Renal pelvis (tissue), 4 donors: Measurements from ENCODE around the gene HARS1. TPM values are rescaled to one million over a fixed set of nuclear protein-coding genes. Genes with fewer than 3 reads are reported as not detected.
"Not testable (repeated sequence)": the region's sequence is repeated elsewhere in the genome, so short reads cannot be mapped to it uniquely, and the experiment has no call there.

Experiments
- DNase-seq: peaks from one replicate; pipeline ENCODE4 v3.0.0-alpha.2; 2013
- polyA plus RNA-seq, 3 donors: library from polyadenylated mRNA; unstranded; fragments of 120-200 nt; gene quantifications; one replicate each; pipeline ENCODE4 v1.2.1, GENCODE V29; 2013; ENCODE audit not compliant: insufficient read length in 3 of 3

HARS1 gene
- polyA plus RNA-seq, 3 donors, result 67.5 to 81.8 (median 75.1) TPM

DNA sequence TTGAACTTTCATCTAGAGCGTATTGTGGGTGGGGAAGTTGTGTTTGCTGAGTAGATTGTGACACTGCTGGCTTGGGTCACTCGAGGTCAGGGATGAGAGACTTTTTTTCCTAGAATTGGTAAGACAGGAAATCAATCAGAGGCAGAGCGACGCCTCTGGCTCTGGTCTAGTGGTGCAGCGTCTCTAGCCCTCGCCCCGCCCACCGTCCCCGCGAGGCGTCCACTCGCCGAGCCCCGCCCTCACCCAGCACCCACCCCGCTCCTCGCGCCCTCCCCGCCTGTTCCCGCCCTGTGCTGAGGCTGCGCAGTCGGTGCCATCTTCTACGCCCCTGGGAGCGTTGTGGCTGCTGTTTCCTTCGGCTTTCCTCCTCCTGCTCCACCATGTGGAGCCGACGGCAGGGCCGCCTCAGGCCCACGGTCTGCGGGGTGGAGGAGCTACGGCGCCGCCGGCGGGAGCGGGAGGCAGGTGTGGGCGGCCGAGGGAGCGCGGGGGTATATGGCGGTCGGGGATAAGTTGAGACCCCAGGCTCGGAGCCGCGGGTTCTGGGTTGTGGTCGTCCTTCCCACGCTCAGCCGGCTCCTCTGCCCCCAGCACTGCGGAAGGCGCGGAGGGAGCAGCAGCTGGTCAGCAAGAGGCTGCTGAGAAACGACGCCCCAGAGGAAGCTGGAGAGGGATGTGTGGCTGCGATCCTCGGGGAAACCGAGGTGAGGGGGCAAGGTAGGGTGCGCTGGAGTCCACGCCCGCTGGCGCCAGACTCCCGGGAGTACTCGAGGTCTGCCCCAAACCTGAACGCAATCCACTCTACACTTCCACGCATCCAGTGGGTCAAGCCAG is 51.8 kb downstream of the HARS1 start, which contains the start of gene TMCO6:
TMCO6 (plus strand) TSS at position 304 of the 834 bp plus-strand sequence; CDS start at position 381, 77 bp downstream.
- peak; percentile 93 for DNase-seq

DNA sequence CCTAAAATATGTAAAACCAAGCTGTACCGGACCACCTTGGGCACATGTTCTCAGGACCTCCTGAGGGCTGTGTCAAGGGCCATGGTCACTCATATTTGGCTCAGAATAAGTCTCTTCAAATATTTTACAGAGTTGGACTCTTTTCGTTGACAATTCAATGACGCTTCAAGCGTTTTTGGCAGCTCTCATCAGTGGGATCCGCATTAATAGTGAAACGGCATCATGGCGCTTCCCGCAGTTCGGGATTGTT is 52.3 kb downstream of the HARS1 start:
- not testable (repeated sequence) for DNase-seq

DNA sequence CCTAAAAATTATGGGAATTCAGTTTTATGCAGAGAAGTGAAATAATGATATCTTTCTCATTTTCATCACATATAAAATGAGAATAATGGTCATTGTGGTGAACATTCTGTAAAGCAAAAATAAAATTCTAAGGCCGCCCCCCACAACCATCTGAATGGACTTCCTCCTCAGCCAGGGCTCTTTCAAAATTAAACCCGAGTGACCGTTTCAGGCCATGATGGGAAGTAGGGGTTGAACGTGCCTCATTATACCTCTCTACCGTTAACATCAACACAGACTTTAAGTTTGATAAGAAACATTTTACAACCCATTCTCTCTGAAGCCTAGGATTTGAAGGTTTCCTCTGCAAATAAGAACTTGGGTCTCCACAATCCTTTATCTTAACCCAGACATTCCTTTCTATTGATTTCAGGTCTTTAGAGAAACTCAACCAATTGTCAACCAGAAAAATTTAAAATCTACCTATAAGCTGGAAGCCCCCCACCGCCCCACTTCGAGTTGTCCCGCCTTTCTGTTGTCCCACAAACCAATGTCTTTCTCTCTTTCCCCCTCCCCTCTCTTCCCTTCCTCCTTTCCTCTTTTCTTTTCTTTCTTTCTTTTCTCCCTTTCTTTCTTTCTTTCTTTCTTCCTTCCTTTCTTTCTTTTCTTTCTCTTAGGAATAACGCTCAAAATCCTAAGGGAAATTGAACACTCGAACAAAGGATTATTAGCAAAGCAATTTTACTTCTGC is 53.6 kb downstream of the HARS1 start:
- no peak for DNase-seq

DNA sequence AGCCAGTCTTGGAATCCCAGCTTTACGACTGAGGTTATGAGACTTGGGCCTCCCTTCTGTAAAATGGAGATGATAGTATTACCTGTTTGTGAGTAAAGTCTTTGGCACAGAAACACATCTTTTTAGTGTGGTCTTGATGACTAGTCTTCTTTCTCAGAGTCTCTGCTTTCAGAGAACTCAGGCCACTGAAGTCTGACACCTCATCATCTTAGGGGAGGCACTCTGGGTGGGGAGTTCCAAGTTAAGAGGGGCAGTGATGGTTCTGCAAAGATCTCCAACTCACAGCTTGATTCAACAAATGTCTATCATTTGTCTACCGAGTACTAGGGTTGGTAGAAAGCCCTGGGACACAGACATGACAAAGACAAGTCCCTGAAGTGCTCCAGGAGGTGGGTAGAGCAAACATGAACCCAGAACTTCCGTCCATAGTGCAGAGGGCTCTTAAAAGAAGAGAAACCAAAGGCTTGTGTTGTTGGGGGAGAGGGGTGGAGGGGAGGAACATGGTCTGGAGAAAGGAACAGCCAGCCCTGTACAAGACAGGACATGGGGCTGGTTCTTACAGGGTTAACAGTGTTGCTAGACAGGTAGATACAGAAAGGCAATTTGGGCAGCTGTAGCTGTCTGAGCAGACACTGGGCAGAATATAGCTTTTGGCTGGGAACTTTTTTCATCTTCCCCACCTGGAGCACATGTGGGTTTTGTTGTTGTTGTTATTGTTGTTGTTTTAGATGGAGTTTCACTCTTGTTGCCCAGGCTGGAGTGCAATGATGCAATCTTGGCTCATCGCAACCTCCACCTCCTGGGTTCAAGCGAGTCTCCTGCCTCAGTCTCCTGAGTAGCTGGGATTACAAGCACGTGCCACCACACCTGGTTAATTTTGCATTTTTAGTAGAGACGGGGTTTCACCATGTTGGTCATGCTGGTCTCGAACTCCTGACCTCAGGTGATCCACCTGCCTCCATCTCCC is 55.6 kb downstream of the HARS1 start:
- no peak for DNase-seq

DNA sequence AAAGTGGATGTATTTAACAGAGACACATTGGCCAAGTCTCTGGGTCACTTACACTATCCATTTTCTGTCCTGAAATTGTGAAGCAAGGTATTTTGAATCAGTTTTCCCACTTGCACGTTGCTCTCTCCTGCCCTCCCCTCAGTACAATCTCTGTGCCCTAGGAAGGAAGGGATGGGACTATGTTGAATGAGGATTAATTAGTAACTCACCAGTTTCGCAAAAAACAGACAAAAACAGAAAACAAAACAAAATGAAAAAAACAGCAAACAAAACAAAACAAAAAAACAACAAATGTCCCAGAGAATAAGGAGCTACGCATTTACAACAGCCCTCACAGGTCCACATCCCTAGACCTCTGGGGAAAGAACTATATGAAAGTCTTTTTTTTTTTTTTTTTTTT is 57.1 kb downstream of the HARS1 start:
- DNase-seq, result no peak

DNA sequence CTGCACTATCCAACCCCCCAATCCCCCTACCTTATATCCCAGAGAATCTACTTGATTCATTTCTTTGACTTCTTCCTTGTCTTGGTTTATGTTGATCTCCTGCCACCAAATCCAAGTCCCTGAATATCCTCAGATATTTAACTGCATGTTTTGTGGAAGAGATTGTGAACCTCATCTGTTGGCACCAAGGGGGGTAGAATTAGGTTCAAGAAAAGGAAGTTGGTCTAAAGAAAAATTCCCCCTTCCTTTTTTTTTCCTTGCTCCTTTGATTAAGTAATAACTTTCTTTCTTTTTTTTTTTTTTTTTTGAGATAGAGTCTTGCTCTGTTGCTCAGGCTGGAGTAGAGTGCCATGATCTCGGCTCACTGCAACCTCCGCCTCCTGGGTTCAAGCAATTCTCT is 57.7 kb downstream of the HARS1 start:
- DNase-seq, result no peak

DNA sequence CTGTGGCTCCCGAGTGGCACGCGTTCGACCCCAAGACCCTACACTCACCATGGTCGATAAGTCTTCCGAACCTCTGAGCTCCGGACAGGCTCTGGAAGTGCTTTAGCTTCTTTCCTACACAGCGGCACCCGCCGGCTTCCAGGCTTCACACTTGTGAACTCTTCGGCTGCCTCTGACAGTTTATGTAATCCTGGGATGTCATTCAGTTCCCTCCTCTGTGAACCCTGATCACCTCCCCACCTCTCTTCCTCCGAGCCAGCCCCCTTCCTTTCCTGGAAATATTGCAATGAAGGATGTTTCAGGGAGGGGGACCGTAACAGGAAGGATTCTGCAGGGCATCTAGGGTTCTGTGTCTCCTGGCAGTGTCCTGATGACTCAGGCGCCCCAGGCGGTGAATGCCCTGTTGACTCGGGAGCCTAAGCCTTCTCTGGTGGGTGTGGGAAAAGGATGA is 58.1 kb downstream of the HARS1 start, which contains the start of gene CD14:
CD14 (minus strand) TSS at position 155 of the 451 bp plus-strand sequence; CDS start at position 51, 104 bp downstream.
- no peak for DNase-seq

DNA sequence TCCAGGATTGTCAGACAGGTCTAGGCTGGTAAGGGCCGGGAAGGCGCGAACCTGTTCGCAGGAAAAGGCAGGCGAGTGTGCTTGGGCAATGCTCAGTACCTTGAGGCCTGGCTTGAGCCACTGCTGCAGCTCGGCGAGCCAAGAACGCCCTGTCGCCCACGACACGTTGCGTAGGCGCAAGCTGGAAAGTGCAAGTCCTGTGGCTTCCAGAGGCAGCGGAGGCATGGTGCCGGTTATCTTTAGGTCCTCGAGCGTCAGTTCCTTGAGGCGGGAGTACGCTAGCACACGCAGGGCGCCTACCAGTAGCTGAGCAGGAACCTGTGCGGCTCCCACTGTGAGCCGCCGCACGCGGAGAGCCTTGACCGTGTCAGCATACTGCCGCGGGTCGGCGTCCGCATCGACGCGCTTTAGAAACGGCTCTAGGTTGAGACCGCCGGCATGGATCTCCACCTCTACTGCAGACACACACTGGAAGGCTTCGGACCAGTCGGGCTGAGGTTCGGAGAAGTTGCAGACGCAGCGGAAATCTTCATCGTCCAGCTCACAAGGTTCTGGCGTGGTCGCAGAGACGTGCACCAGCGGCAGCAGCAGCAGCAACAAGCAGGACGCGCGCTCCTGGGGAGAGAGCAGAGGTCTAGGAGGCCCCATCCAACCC is 58.7 kb downstream of the HARS1 start:
- peak; percentile 19 for DNase-seq

DNA sequence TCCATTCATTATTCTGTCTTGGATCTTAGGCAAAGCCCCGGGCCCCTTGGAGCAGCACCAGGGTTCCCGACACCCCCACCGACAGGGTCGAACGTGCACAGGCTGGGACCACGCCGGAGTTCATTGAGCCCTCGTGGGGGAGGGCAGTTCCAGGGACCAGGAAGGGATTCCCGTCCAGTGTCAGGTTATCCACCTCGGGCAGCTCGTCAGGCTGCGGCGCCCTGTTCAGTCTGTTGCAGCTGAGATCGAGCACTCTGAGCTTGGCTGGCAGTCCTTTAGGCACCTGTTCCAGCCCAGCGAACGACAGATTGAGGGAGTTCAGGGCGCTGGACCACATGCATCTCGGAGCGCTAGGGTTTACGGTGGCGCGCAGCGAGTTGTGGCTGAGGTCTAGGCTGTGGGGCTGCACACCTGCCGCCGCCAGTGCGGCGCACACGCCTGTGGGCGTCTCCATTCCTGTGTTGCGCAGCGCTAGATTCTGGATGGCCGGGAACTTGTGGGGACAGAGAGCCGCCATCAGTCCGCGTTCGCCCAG is 59.3 kb downstream of the HARS1 start:
- peak; percentile 37 for DNase-seq

DNA sequence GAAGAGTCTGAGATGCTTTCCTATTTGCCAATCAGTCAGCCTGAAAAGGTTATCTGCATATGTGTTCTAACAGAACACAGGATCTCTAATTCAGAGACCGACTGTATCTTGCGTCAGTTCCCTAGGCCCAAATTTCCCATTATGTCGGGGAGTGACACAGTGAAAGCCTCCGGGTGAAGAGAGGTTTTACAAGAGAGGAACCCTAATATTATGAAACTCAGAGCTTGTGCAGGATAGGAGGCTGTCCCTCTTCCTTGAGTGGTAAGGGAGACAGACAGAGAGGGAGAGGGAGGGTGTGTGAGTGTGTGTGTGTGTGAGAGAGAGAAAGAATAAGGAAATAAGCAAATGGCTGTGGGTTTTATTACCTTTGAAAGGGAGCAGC is 60.1 kb downstream of the HARS1 start:
- no peak for DNase-seq

DNA sequence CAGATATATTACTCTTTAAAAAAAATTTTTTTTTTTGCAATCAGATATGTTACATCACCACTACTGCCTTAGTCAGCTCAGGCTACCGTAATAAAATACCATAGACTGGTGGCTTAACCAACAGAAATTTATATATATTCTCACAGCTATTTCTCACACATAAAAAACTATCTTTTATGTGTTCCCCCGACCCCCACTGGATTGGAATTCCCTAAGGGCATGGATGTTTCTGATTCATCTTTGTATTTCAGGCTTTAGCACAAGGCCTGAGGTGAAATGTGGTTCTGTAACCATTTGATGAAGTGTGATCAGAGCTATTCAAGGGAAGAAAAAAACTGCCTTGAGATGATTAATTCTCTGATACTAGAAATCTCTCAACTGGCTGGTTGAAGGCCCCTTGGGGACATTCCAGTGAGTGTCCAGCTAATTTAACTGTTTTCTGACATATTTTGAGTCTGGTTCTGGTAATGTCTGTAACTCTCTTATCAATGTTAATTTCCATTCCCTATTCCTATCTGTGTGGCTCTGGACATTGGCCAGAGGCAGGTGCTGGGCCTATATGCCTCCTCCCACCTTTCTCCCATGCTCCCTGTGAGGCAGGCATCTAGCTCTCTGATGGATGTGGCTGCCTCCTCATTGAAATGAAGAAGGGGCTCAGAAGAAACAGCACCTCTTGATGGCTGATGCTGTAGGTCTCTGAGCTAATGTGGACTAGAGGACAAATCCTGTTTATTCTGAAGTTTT is 60.7 kb downstream of the HARS1 start:
- DNase-seq, result no peak

DNA sequence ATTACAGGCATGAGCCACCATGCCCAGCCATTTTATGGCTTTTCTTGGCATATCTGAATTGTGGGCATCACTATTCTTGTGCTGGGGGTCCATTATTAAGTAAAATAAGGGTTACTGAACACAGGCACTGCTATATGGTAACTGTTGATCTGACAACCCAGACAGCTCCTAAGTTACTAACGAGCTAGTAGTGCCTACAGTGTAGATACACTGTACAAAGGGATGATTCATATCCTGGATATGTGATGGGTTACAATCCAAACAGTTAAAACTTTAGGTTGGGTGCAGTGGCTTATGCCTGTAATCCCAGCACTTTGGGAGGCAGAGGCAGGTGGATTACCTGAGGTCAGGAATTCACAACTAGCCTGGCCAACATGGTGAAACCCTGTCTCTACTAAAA is 62.5 kb downstream of the HARS1 start:
- DNase-seq, result no peak

DNA sequence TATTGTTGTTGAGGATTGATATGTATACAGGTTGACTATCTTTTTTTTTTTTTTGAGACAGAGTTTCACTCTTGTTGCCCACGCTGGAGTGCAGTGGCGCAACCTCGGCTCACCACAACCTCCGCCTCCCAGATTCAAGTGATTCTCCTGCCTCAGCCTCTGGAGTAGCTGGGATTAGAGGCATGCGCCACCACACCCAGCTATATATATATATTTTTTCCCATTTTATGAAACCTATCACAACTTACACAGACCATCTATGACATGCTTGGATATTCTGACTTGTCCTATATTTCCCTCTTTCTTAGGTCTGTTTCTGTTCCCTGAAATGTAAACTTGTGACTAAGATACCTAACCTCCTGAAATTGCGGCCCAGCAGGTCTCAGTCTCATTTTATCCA is 63.2 kb downstream of the HARS1 start:
- DNase-seq, result no peak

DNA sequence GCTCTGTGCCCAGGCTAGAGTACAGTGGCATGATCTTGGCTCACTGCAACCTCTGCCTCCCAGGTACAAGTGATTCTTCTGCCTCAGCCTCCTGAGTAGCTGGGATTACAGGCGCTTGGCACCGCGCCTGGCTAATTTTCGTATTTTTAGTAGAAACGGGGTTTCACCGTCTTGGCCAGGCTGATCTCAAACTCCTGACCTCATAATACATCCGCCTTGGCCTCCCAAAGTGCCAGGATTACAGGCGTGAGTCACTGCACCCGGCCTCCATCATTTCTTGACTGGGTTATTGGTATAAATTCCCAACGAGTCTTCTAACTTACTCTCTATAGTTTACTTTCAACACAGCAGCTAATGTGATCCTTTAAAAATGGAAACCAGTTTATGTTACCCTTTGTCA is 66.3 kb downstream of the HARS1 start:
- not testable (repeated sequence) for DNase-seq

Other genes starting within 250 kb of the HARS1 start
- 10 to 100 TPM; 10.6 to 15.0 (median 11.9) TPM for gene EIF4EBP3, start 143.7 kb downstream of the HARS1 start, polyA plus RNA-seq
- gene SRA1, start 133.9 kb downstream of the HARS1 start, polyA plus RNA-seq, result 10 to 100 TPM; 26.8 to 31.7 (median 27.0) TPM
- gene APBB3, start 126.8 kb downstream of the HARS1 start, polyA plus RNA-seq, result 10 to 100 TPM; 31.8 to 65.7 (median 61.0) TPM
- 10 to 100 TPM; 77.1 to 87.2 (median 85.2) TPM for gene SLC35A4, start 126.5 kb downstream of the HARS1 start, polyA plus RNA-seq
- 10 to 100 TPM in 2 of 3 donors, 1 to 10 TPM in 1; 8.4 to 10.6 (median 10.3) TPM for gene CD14, start 58.2 kb downstream of the HARS1 start, polyA plus RNA-seq
- gene TMCO6, start 51.9 kb downstream of the HARS1 start, polyA plus RNA-seq, result 10 to 100 TPM; 16.5 to 25.0 (median 22.1) TPM
- gene NDUFA2, start 43.7 kb downstream of the HARS1 start, polyA plus RNA-seq, result 10 to 100 TPM; 83.0 to 99.7 (median 99.4) TPM
- gene IK, start 43.5 kb downstream of the HARS1 start, polyA plus RNA-seq, result 100 to 1,000 TPM; 147 to 180 (median 177) TPM
- gene WDR55, start 26.5 kb downstream of the HARS1 start, polyA plus RNA-seq, result 10 to 100 TPM; 14.4 to 19.2 (median 18.6) TPM
- gene DND1, start 17.8 kb downstream of the HARS1 start, polyA plus RNA-seq, result under 1 TPM in 2 of 3 donors, not detected in 1; 0.44 to 0.58 TPM
- gene HARS2, start 85 bp upstream of the HARS1 start, polyA plus RNA-seq, result 10 to 100 TPM; 43.1 to 62.8 (median 55.1) TPM
- gene ZMAT2, start 9.1 kb upstream of the HARS1 start, polyA plus RNA-seq, result 100 to 1,000 TPM in 2 of 3 donors, 10 to 100 TPM in 1; 97.1 to 131 (median 127) TPM
- under 1 TPM in 1 of 3 donors, not detected in 2; 0.15 TPM for gene PCDHA1, start 94.8 kb upstream of the HARS1 start, polyA plus RNA-seq
- gene PCDHA2, start 103.5 kb upstream of the HARS1 start, polyA plus RNA-seq, result under 1 TPM; 0.18 to 0.32 (median 0.20) TPM
- gene PCDHA3, start 109.7 kb upstream of the HARS1 start, polyA plus RNA-seq, result under 1 TPM; 0.33 to 0.40 (median 0.38) TPM
- gene PCDHA4, start 115.7 kb upstream of the HARS1 start, polyA plus RNA-seq, result 1 to 10 TPM in 1 of 3 donors, under 1 TPM in 2; 0.73 to 1.2 (median 0.81) TPM
- under 1 TPM; 0.09 to 0.18 (median 0.14) TPM for gene PCDHA5, start 130.2 kb upstream of the HARS1 start, polyA plus RNA-seq
- under 1 TPM; 0.25 to 0.37 (median 0.32) TPM for gene PCDHA6, start 136.6 kb upstream of the HARS1 start, polyA plus RNA-seq
- gene PCDHA7, start 142.9 kb upstream of the HARS1 start, polyA plus RNA-seq, result under 1 TPM; 0.19 to 0.47 (median 0.34) TPM
- gene PCDHA8, start 149.8 kb upstream of the HARS1 start, polyA plus RNA-seq, result under 1 TPM in 1 of 3 donors, not detected in 2; 0.10 TPM
- gene PCDHA9, start 157.0 kb upstream of the HARS1 start, polyA plus RNA-seq, result under 1 TPM; 0.03 to 0.08 (median 0.06) TPM
- under 1 TPM; 0.33 to 0.59 (median 0.39) TPM for gene PCDHA10, start 164.5 kb upstream of the HARS1 start, polyA plus RNA-seq
- gene PCDHA11, start 177.6 kb upstream of the HARS1 start, polyA plus RNA-seq, result under 1 TPM; 0.05 to 0.24 (median 0.18) TPM
- gene PCDHA12, start 183.9 kb upstream of the HARS1 start, polyA plus RNA-seq, result under 1 TPM in 2 of 3 donors, not detected in 1; 0.07 to 0.14 TPM
- under 1 TPM in 1 of 3 donors, not detected in 2; 0.07 TPM for gene PCDHA13, start 190.8 kb upstream of the HARS1 start, polyA plus RNA-seq
- gene PCDHAC1, start 234.9 kb upstream of the HARS1 start, polyA plus RNA-seq, result under 1 TPM; 0.06 to 0.10 (median 0.06) TPM